ENCODE data around the gene PAPPA. TPM values are rescaled to one million over a fixed set of nuclear protein-coding genes. Genes with fewer than 3 reads are reported as not detected.

PAPPA gene
- total and polyA plus RNA-seq, 2 donors = 0.28 to 0.34 TPM

- no peaks in the 10 kb centered on the region for H3K27me3 ChIP-seq (ENCODE audit: control insufficient read depth in 2 of 2, insufficient read depth in 1 of 2, low read length in 1 of 2)
- no peak overlapping the region for H3K27ac ChIP-seq (ENCODE audit: low read depth in 1 of 2, low read length in 1 of 2)
- no peak for DNase-seq (ENCODE audit: low read depth in 6 of 9, low spot score in 9 of 9)
- H3K36me3 ChIP-seq (ENCODE audit: control insufficient read depth in 2 of 2, insufficient read depth in 2 of 2, low read length in 1 of 2) = no peaks in the 10 kb centered on the region
- H3K4me3 ChIP-seq (ENCODE audit: low read length in 2 of 2) = no peak overlapping the region
- no peaks in the 10 kb centered on the region for H3K4me1 ChIP-seq (ENCODE audit: control insufficient read depth in 2 of 2, insufficient read depth in 2 of 2, low read length in 2 of 2)
- WGBS = 45% methylated on average over 6 of the region's 6 CpGs
- H3K9me3 ChIP-seq (ENCODE audit: control insufficient read depth in 2 of 2, insufficient read depth in 1 of 2, low read length in 1 of 2) = no peaks in the 10 kb centered on the region
Observed at GRCh38 chr9:116387934-116388698, 234.5 kb downstream of the PAPPA start.

DNA sequence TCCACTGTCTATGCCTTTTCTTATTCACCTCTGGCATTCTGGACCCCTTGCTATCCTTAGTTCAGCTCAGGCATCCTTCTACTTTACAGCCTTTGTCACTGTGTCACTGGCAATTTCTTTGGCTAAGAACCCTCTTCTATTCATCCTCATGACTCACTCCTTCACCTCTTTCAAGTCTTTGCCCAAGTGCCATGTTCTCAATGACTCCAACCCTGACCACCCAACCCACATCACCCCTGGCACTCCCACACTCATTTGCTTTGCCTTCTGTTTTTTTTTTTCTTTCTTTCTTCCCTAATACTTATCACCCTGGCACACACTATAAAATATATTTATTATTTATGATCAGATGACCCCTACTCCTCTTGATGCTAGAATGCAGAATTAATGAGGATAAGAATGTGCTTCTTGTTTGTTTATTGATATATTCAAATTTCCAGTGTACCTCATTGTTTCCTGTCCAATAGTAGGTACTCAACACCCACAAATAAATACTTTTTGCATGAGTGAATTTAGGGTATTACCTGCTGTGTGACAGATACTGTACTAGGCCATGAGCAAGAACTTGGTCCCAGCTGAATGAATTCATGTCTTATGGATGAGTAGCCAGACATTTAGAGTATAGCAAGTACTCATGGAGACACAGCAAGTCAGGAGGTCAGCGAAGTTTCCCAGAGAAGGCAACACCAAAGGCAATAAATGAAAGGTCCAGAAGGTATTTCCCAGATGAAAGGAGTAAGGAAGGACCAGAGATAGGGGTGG lies 236.1 kb downstream of the PAPPA start:
- Histone ChIP-seq H3K9me3 (ENCODE audit: control insufficient read depth in 2 of 2, insufficient read depth in 1 of 2, low read length in 1 of 2) (no peaks in the 10 kb centered on the region), H3K27ac (ENCODE audit: low read depth in 1 of 2, low read length in 1 of 2) (no peak overlapping the region), H3K27me3 (ENCODE audit: control insufficient read depth in 2 of 2, insufficient read depth in 1 of 2, low read length in 1 of 2) (no peaks in the 10 kb centered on the region), H3K4me3 (ENCODE audit: low read length in 2 of 2) (no peak overlapping the region), H3K4me1 (ENCODE audit: control insufficient read depth in 2 of 2, insufficient read depth in 2 of 2, low read length in 2 of 2) (no peaks in the 10 kb centered on the region), H3K36me3 (ENCODE audit: control insufficient read depth in 2 of 2, insufficient read depth in 2 of 2, low read length in 1 of 2) (no peaks in the 10 kb centered on the region)
- no peak for DNase-seq (ENCODE audit: low read depth in 6 of 9, low spot score in 9 of 9)
- WGBS = 89% methylated on average over 1 of the region's 1 CpG

DNA sequence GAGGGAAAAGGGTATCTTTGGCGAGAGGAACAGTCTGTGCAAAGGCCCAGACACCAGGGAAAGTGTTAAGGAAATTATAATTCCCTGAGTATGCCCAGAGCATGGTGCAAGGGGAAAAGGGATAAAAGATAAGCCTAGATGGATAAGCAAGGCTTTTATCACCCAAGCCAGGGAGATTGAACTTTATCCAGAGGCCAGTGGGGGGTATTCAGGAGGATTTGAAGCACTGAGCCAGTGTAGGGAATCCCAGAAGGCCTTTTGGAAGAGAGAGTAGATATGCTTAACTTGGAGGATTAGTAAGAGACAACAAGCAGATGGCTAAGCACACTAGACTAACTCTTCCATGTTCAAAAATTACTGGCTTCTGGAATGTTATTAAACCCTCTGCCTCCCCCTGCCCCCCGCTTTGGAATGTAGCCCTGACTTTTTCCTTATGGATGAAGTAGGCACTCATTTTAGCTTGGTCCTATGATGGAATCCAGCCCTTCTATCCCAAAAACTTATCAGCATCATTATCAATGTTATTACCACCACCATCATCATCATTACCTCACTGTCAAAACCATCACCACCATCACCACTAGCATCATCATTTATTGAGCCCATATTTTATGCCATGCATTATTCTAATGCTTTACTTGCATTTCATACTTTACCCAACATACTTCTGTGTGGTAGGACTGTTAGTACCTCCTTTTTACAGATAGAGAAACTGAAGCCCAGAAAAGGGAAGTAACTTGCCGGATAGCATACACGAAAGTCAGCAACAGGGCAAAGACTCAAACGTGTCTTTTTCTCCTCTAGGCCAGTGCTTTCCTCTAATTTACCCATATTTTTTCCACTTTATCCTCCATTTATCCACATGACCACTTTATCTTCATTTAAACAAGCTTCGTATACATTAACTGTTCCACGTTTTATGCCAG lies 237.0 kb downstream of the PAPPA start:
- H3K27ac ChIP-seq (ENCODE audit: low read depth in 1 of 2, low read length in 1 of 2) = no peak overlapping the region
- WGBS = 49% methylated on average over 7 of the region's 7 CpGs
- H3K4me1 ChIP-seq (ENCODE audit: control insufficient read depth in 2 of 2, insufficient read depth in 2 of 2, low read length in 2 of 2) = no peaks in the 10 kb centered on the region
- H3K27me3 ChIP-seq (ENCODE audit: control insufficient read depth in 2 of 2, insufficient read depth in 1 of 2, low read length in 1 of 2) = no peaks in the 10 kb centered on the region
- H3K36me3 ChIP-seq (ENCODE audit: control insufficient read depth in 2 of 2, insufficient read depth in 2 of 2, low read length in 1 of 2) = no peaks in the 10 kb centered on the region
- no peaks in the 10 kb centered on the region for H3K9me3 ChIP-seq (ENCODE audit: control insufficient read depth in 2 of 2, insufficient read depth in 1 of 2, low read length in 1 of 2)
- no peak overlapping the region for H3K4me3 ChIP-seq (ENCODE audit: low read length in 2 of 2)
- no peak for DNase-seq (ENCODE audit: low read depth in 6 of 9, low spot score in 9 of 9)

GRCh38 chr9:116391306-116391900 lies 237.8 kb downstream of the PAPPA start:
- 93% methylated on average over 4 of the region's 4 CpGs for WGBS

GRCh38 chr9:116393198-116393597 lies 239.6 kb downstream of the PAPPA start:
- DNase-seq (ENCODE audit: low read depth in 6 of 9, low spot score in 9 of 9) = no peak
- Histone ChIP-seq H3K36me3 (ENCODE audit: control insufficient read depth in 2 of 2, insufficient read depth in 2 of 2, low read length in 1 of 2) (no peaks in the 10 kb centered on the region), H3K27ac (ENCODE audit: low read depth in 1 of 2, low read length in 1 of 2) (no peak overlapping the region), H3K27me3 (ENCODE audit: control insufficient read depth in 2 of 2, insufficient read depth in 1 of 2, low read length in 1 of 2) (no peaks in the 10 kb centered on the region), H3K4me3 (ENCODE audit: low read length in 2 of 2) (no peak overlapping the region), H3K4me1 (ENCODE audit: control insufficient read depth in 2 of 2, insufficient read depth in 2 of 2, low read length in 2 of 2) (no peaks in the 10 kb centered on the region), H3K9me3 (ENCODE audit: control insufficient read depth in 2 of 2, insufficient read depth in 1 of 2, low read length in 1 of 2) (no peaks in the 10 kb centered on the region)
- WGBS = 82% methylated on average over 1 of the region's 1 CpG

More at GRCh38 chr9:116391306-116391900, 237.8 kb downstream of the PAPPA start:
- H3K27me3 ChIP-seq (ENCODE audit: control insufficient read depth in 2 of 2, insufficient read depth in 1 of 2, low read length in 1 of 2) = no peaks in the 10 kb centered on the region
- no peak for DNase-seq (ENCODE audit: low read depth in 6 of 9, low spot score in 9 of 9)
- H3K36me3 ChIP-seq (ENCODE audit: control insufficient read depth in 2 of 2, insufficient read depth in 2 of 2, low read length in 1 of 2) = no peaks in the 10 kb centered on the region
- H3K27ac ChIP-seq (ENCODE audit: low read depth in 1 of 2, low read length in 1 of 2) = no peak overlapping the region
- H3K9me3 ChIP-seq (ENCODE audit: control insufficient read depth in 2 of 2, insufficient read depth in 1 of 2, low read length in 1 of 2) = no peaks in the 10 kb centered on the region
- H3K4me1 ChIP-seq (ENCODE audit: control insufficient read depth in 2 of 2, insufficient read depth in 2 of 2, low read length in 2 of 2) = no peaks in the 10 kb centered on the region
- no peak overlapping the region for H3K4me3 ChIP-seq (ENCODE audit: low read length in 2 of 2)

- H3K27me3 ChIP-seq (ENCODE audit: control insufficient read depth in 2 of 2, insufficient read depth in 1 of 2, low read length in 1 of 2) = no peaks in the 10 kb centered on the region
- no peak for DNase-seq (ENCODE audit: low read depth in 6 of 9, low spot score in 9 of 9)
- WGBS = 86% methylated on average over 6 of the region's 6 CpGs
- H3K27ac ChIP-seq (ENCODE audit: low read depth in 1 of 2, low read length in 1 of 2) = no peak overlapping the region
- no peak overlapping the region for H3K4me3 ChIP-seq (ENCODE audit: low read length in 2 of 2)
- no peaks in the 10 kb centered on the region for H3K4me1 ChIP-seq (ENCODE audit: control insufficient read depth in 2 of 2, insufficient read depth in 2 of 2, low read length in 2 of 2)
- no peaks in the 10 kb centered on the region for H3K9me3 ChIP-seq (ENCODE audit: control insufficient read depth in 2 of 2, insufficient read depth in 1 of 2, low read length in 1 of 2)
- H3K36me3 ChIP-seq (ENCODE audit: control insufficient read depth in 2 of 2, insufficient read depth in 2 of 2, low read length in 1 of 2) = no peaks in the 10 kb centered on the region
Observed at GRCh38 chr9:116394070-116394469, 240.5 kb downstream of the PAPPA start.

DNA sequence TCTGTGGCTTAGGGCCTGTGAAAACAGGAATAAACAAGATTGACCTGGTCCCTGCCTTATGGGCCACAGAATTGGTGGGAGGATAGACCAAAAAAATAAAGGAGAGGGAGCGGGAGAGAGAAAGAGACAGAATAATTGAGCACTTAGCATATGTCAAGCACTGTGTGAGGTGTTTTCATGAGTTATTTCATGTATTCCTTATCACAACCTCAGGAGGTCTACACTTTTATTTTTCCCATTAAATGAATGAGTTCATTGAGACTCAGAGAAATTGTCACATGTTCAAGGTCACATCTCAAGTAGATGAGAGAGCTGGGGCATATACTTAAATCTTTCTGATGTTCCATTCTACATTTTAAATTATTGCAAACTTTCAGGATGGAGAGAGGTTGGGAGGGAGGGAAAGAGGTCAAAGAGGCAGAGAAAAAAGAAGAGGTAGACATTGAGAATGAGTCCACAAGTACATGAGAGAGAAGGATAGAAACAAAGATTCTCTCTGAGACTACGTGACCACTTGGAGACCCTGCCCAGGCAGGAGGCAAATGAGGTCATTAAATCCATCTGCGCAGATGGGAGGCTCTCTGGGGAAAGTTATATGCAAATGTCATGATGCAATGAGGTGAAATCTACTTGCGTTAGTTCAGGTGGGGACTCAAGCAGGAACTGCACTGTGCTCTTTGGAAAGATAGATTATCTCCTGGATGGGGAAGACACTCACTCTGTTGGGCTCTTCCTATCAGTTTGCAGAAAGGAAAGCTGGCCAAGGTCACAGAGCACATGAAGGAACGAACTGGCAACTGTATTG lies 241.5 kb downstream of the PAPPA start:
- no peak overlapping the region for H3K27ac ChIP-seq (ENCODE audit: low read depth in 1 of 2, low read length in 1 of 2)
- no peaks in the 10 kb centered on the region for H3K27me3 ChIP-seq (ENCODE audit: control insufficient read depth in 2 of 2, insufficient read depth in 1 of 2, low read length in 1 of 2)
- no peaks in the 10 kb centered on the region for H3K9me3 ChIP-seq (ENCODE audit: control insufficient read depth in 2 of 2, insufficient read depth in 1 of 2, low read length in 1 of 2)
- no peaks in the 10 kb centered on the region for H3K4me1 ChIP-seq (ENCODE audit: control insufficient read depth in 2 of 2, insufficient read depth in 2 of 2, low read length in 2 of 2)
- 91% methylated on average over 5 of the region's 5 CpGs for WGBS
- H3K36me3 ChIP-seq (ENCODE audit: control insufficient read depth in 2 of 2, insufficient read depth in 2 of 2, low read length in 1 of 2) = no peaks in the 10 kb centered on the region
- no peak overlapping the region for H3K4me3 ChIP-seq (ENCODE audit: low read length in 2 of 2)
- no peak for DNase-seq (ENCODE audit: low read depth in 6 of 9, low spot score in 9 of 9)

- Histone ChIP-seq H3K4me1 (ENCODE audit: control insufficient read depth in 2 of 2, insufficient read depth in 2 of 2, low read length in 2 of 2) (no peaks in the 10 kb centered on the region), H3K9me3 (ENCODE audit: control insufficient read depth in 2 of 2, insufficient read depth in 1 of 2, low read length in 1 of 2) (no peaks in the 10 kb centered on the region), H3K4me3 (ENCODE audit: low read length in 2 of 2) (no peak overlapping the region), H3K36me3 (ENCODE audit: control insufficient read depth in 2 of 2, insufficient read depth in 2 of 2, low read length in 1 of 2) (no peaks in the 10 kb centered on the region), H3K27me3 (ENCODE audit: control insufficient read depth in 2 of 2, insufficient read depth in 1 of 2, low read length in 1 of 2) (no peaks in the 10 kb centered on the region), H3K27ac (ENCODE audit: low read depth in 1 of 2, low read length in 1 of 2) (no peak overlapping the region)
- no peak for DNase-seq (ENCODE audit: low read depth in 6 of 9, low spot score in 9 of 9)
- WGBS = 96% methylated on average over 3 of the region's 3 CpGs
Observed at GRCh38 chr9:116395699-116396037, 242.1 kb downstream of the PAPPA start.

Data from thymus (tissue), 11 donors.